Osteocyte (in vitro differentiated cells): ENCODE data around the gene PSORS1C2. TPM values are rescaled to one million over a fixed set of nuclear protein-coding genes. Genes with fewer than 3 reads are reported as not detected.

ENCODE experiments used
- DNase-seq: peaks from one replicate; pipeline ENCODE4 v3.0.0; 2021; ENCODE audit warnings: mixed read lengths; ENCODE audit not compliant: unreplicated experiment; ENCODE audit errors: extremely low spot score
- H3K27ac Mint-ChIP-seq: one replicate; pipeline ENCODE4 v1.8.0; 2021; ENCODE audit warnings: mild to moderate bottlenecking, mixed read lengths; ENCODE audit not compliant: unreplicated experiment
- H3K27me3 Mint-ChIP-seq: one replicate; pipeline ENCODE4 v1.8.0; 2021; ENCODE audit warnings: mixed read lengths; ENCODE audit not compliant: unreplicated experiment
- H3K36me3 Mint-ChIP-seq: one replicate; pipeline ENCODE4 v1.8.0; 2021; ENCODE audit warnings: mixed read lengths; ENCODE audit not compliant: unreplicated experiment
- H3K4me1 Mint-ChIP-seq: one replicate; pipeline ENCODE4 v1.8.0; 2021; ENCODE audit warnings: mixed read lengths; ENCODE audit not compliant: unreplicated experiment
- H3K4me3 Mint-ChIP-seq: one replicate; pipeline ENCODE4 v1.8.0; 2021; ENCODE audit warnings: mild to moderate bottlenecking, moderate library complexity, mixed read lengths; ENCODE audit not compliant: unreplicated experiment
- H3K9me3 Mint-ChIP-seq: one replicate; pipeline ENCODE4 v1.8.0; 2021; ENCODE audit warnings: mixed read lengths; ENCODE audit not compliant: unreplicated experiment
- total RNA-seq: library from RNA; stranded (reverse); gene quantifications from 2 replicates; pipeline ENCODE4 v1.2.1, GENCODE V29; 2021
- TF ChIP-seq, protein P1 (sequence below): fragments of 200-600 bp; sonication (generic); IDR thresholded peaks from 2 replicates; pipeline ENCODE4 v1.5.0; 2021; ENCODE audit warnings: antibody characterized with exemption, mild to moderate bottlenecking, moderate library complexity

Gene PSORS1C2
- total RNA-seq, 1 donor from 2014 or later: not detected

- Mint-ChIP-seq H3K36me3 (no peaks in the 10 kb centered on the region), H3K4me3 (no peak overlapping the region), H3K4me1 (no peaks in the 10 kb centered on the region), H3K27me3 (no peaks in the 10 kb centered on the region), H3K27ac (no peak overlapping the region), H3K9me3 (no peaks in the 10 kb centered on the region)
- DNase-seq: no peak
- TF ChIP-seq, protein P1, sequence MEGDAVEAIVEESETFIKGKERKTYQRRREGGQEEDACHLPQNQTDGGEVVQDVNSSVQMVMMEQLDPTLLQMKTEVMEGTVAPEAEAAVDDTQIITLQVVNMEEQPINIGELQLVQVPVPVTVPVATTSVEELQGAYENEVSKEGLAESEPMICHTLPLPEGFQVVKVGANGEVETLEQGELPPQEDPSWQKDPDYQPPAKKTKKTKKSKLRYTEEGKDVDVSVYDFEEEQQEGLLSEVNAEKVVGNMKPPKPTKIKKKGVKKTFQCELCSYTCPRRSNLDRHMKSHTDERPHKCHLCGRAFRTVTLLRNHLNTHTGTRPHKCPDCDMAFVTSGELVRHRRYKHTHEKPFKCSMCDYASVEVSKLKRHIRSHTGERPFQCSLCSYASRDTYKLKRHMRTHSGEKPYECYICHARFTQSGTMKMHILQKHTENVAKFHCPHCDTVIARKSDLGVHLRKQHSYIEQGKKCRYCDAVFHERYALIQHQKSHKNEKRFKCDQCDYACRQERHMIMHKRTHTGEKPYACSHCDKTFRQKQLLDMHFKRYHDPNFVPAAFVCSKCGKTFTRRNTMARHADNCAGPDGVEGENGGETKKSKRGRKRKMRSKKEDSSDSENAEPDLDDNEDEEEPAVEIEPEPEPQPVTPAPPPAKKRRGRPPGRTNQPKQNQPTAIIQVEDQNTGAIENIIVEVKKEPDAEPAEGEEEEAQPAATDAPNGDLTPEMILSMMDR: no peak
Observed at GRCh38 chr6:31174378-31174777, 35.5 kb upstream of the PSORS1C2 start.

DNA sequence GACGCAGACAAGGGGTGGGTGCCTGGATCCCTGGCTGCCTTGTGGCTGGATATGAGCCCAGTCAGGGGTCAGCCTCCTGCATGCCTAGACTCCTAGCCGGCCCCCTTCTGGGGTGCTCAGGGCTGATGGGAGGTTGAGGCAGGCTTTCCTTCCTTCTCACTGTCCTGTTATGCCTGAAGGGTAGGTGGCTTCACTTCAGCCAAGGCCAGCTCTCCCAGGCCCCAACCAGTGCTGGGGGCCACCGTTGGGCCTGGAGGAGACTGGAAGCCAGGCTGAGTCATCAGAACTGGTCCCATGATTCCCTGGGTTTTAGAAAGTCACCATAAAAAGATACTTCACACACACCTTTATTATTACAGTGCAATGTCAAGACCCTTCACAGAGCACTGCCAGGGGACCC is 34.5 kb upstream of the PSORS1C2 start:
- Mint-ChIP-seq H3K27me3 (no peaks in the 10 kb centered on the region), H3K4me3 (no peak overlapping the region), H3K4me1 (no peaks in the 10 kb centered on the region), H3K9me3 (no peaks in the 10 kb centered on the region), H3K27ac (no peak overlapping the region), H3K36me3 (no peaks in the 10 kb centered on the region)
- TF ChIP-seq, protein P1: no peak
- DNase-seq: no peak

DNA sequence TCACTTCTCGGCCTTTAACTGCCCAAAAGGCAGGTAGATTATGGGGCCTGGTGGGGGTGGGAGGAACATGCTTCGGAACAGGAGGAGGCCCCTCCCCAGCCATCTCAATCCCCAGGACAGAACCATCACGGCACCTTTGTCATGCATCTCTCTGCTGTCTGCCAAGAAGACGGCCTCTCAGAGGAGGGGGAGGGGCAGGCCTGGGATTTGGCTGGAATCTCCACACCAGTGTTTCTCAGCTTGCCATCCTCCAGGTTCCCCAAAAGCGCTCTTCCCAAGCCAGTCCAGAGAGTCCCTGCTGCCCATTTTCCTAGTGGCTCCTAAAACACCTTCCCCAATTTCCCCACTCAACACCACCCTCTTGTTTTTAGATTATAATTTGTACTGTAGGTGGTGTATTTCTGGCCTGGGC is 34.1 kb upstream of the PSORS1C2 start:
- H3K27me3 Mint-ChIP-seq: no peaks in the 10 kb centered on the region
- no peak overlapping the region for H3K27ac Mint-ChIP-seq
- no peaks in the 10 kb centered on the region for H3K4me1 Mint-ChIP-seq
- no peaks in the 10 kb centered on the region for H3K9me3 Mint-ChIP-seq
- no peak overlapping the region for H3K4me3 Mint-ChIP-seq
- TF ChIP-seq, protein P1: no peak
- H3K36me3 Mint-ChIP-seq: no peaks in the 10 kb centered on the region
- DNase-seq: no peak

DNA sequence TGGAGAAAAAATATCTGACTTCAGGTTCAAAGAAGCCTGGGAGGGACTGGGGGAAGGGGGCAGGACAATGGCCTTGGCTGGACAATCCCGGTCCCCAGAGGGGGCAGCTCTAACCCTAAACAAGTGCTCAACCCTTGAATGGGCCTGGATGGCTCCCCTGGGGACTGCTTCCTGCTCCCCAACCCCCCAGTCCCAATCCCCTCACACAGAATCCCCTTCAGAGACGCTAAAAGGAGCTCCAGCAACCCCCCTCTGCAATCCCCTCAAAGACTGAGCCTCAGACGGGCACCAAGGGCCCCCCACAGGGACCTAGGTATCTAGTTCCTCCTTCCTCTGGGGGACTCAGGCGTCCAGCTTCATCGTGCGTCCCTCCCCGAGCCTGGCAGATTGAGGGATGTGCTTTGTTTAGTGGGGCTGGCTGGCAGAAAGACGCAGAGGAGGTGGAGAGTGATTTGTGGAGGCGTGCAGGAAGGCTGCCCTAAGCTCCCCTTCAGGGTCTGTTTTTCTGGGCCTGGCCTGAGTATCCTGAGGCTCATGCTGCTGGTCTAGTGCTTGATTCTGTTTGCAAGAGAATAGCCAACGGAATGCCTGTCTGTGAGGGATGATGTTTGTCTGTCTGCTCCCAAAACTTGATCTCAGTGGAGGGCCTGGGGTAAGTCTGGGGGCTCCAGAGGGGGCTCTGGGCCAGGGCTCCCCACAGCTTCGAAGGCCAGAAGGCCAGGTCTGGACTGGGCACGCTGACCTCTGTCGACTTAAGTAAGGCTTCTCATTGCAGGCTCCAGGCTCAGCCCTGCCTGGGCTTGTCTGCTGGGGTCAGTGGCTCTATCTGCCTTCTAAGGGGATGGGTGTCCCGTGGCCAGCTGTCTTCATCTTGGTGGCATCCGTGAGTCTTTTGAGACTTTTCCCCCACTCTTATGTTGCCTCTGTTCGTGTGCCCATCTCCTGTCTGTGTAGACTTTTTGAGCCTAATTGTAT is 33.4 kb upstream of the PSORS1C2 start:
- no peaks in the 10 kb centered on the region for H3K27me3 Mint-ChIP-seq
- no peak for DNase-seq
- H3K9me3 Mint-ChIP-seq: no peaks in the 10 kb centered on the region
- no peak overlapping the region for H3K4me3 Mint-ChIP-seq
- no peaks in the 10 kb centered on the region for H3K36me3 Mint-ChIP-seq
- no peaks in the 10 kb centered on the region for H3K4me1 Mint-ChIP-seq
- no peak overlapping the region for H3K27ac Mint-ChIP-seq
- TF ChIP-seq, protein P1: no peak

DNA sequence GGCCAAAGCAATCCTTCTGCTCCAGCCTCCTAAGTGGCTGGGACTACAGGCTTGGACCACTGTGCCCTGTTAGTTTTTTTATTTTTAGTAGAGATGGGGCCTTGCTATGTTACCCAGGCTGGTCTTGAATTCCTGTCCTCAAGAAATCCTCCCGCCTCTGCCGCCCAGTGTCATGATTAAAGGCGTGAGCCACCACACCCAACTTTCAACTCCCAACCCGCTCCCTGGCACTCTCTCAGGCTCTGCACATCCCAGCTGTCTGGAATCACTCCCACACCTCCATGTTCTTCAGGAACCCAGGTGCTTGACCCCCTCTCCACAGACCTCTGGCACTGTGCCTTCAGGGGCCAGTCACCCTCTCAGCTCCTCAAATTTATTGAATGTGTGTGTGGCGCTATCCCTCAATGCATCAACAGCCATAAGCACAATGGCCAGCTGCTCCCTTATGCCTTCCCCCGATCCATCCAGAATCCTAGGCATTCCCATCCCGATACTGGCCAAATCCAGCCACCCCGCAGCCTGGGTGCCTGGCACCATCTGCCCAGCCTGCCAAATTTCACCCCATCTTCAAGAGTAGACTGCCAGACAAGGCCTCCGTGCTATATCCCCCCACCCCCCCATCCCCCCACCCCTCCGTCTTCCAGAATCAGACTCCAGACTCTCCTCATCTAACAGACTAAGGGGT is 32.3 kb upstream of the PSORS1C2 start:
- no peak for DNase-seq
- Mint-ChIP-seq H3K4me3 (no peak overlapping the region), H3K36me3 (peaks cover under 1% of the 10 kb centered on the region), H3K27ac (no peak overlapping the region), H3K27me3 (no peaks in the 10 kb centered on the region), H3K4me1 (no peaks in the 10 kb centered on the region), H3K9me3 (no peaks in the 10 kb centered on the region)
- TF ChIP-seq, protein P1: no peak
